NOMO-1 treated with DMSO at 0.1 percent for 48 hours (cell line): ENCODE results near the gene CD79A.
A peak's percentile ranks its signal among the peaks of the same experiment; 100 is the strongest.

ENCODE experiments used
- DNase-seq: peaks from one replicate; lab custom pipeline; 2025; ENCODE audit not compliant: unreplicated experiment; lab: John Stamatoyannopoulos, UW

Gene CD79A

GRCh38 chr19:41917676-41918075 lies 40.6 kb downstream of the CD79A start:
- DNase-seq, result no peak

- DNase-seq, result no peak
These were observed 41.0 kb downstream of the CD79A start for GRCh38 chr19:41918095-41918494.

GRCh38 chr19:41918653-41919244 lies 41.7 kb downstream of the CD79A start:
- DNase-seq, result no peak

- DNase-seq, result no peak
These were observed 43.1 kb downstream of the CD79A start for GRCh38 chr19:41919948-41920712.

- DNase-seq, result peak; percentile 7
These were observed 44.0 kb downstream of the CD79A start for GRCh38 chr19:41920882-41921576.

- no peak for DNase-seq
These were observed 44.8 kb downstream of the CD79A start for GRCh38 chr19:41921577-41922576.

GRCh38 chr19:41922585-41922984 lies 45.5 kb downstream of the CD79A start:
- DNase-seq, result no peak

GRCh38 chr19:41923045-41923788 lies 46.1 kb downstream of the CD79A start:
- DNase-seq, result no peak

- DNase-seq, result no peak
These were observed 47.4 kb downstream of the CD79A start for GRCh38 chr19:41924151-41925145.

GRCh38 chr19:41925208-41926003 lies 48.3 kb downstream of the CD79A start:
- no peak for DNase-seq

GRCh38 chr19:41926028-41926762 lies 49.1 kb downstream of the CD79A start:
- no peak for DNase-seq

- no peak for DNase-seq
These were observed 49.9 kb downstream of the CD79A start for GRCh38 chr19:41926763-41927496.

GRCh38 chr19:41927497-41928192 lies 50.6 kb downstream of the CD79A start:
- no peak for DNase-seq

- DNase-seq, result peak; percentile 14
These were observed 51.2 kb downstream of the CD79A start, which contains the start of gene ERFL for GRCh38 chr19:41928221-41928683. ERFL (minus strand) TSS chr19:41928449; CDS start chr19:41912919, 15,530 bp downstream.

GRCh38 chr19:41928754-41929535 lies 51.9 kb downstream of the CD79A start:
- peak; percentile 52 for DNase-seq
